ENCODE data around the gene RAPGEFL1. TPM values are rescaled to one million over a fixed set of nuclear protein-coding genes. Genes with fewer than 3 reads are reported as not detected.
A peak's percentile ranks its signal among the peaks of the same experiment; 100 is the strongest.

Gene RAPGEFL1
- total and polyA plus RNA-seq, 10 of the 15 experiments (the other 5 are each of a cell fraction or from before 2014, with no cell fraction given), result 0.13 to 3.2 (median 1.5) TPM

- TF ChIP-seq, protein P1, sequence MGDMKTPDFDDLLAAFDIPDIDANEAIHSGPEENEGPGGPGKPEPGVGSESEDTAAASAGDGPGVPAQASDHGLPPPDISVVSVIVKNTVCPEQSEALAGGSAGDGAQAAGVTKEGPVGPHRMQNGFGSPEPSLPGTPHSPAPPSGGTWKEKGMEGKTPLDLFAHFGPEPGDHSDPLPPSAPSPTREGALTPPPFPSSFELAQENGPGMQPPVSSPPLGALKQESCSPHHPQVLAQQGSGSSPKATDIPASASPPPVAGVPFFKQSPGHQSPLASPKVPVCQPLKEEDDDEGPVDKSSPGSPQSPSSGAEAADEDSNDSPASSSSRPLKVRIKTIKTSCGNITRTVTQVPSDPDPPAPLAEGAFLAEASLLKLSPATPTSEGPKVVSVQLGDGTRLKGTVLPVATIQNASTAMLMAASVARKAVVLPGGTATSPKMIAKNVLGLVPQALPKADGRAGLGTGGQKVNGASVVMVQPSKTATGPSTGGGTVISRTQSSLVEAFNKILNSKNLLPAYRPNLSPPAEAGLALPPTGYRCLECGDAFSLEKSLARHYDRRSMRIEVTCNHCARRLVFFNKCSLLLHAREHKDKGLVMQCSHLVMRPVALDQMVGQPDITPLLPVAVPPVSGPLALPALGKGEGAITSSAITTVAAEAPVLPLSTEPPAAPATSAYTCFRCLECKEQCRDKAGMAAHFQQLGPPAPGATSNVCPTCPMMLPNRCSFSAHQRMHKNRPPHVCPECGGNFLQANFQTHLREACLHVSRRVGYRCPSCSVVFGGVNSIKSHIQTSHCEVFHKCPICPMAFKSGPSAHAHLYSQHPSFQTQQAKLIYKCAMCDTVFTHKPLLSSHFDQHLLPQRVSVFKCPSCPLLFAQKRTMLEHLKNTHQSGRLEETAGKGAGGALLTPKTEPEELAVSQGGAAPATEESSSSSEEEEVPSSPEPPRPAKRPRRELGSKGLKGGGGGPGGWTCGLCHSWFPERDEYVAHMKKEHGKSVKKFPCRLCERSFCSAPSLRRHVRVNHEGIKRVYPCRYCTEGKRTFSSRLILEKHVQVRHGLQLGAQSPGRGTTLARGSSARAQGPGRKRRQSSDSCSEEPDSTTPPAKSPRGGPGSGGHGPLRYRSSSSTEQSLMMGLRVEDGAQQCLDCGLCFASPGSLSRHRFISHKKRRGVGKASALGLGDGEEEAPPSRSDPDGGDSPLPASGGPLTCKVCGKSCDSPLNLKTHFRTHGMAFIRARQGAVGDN (IDR thresholded peaks at IDR 0.05), result peak; percentile 49; the same call in 1 of the 2 replicates
- TF ChIP-seq IRF5 (IDR thresholded peaks at IDR 0.05; ENCODE audit: borderline replicate concordance) (no peak), ZNF274 (IDR thresholded peaks at IDR 0.05; ENCODE audit: insufficient read depth, insufficient read length) (no peak), SIX5 (IDR thresholded peaks at IDR 0.05; ENCODE audit: low read depth, low read length, severe bottlenecking) (no peak), MYC (IDR thresholded peaks at IDR 0.05; ENCODE audit: insufficient read depth, insufficient read length, insufficient replicate concordance, low read length, severe bottlenecking) (no peak), PAX8 (IDR thresholded peaks at IDR 0.05) (no peak), ASH2L (IDR thresholded peaks at IDR 0.05; ENCODE audit: borderline replicate concordance, low read depth) (no peak), ZZZ3 (IDR thresholded peaks at IDR 0.05; ENCODE audit: control insufficient read depth, insufficient read length, low read depth) (no peak), TARDBP (IDR thresholded peaks at IDR 0.05; ENCODE audit: borderline replicate concordance) (no peak), IKZF1 (conservative IDR thresholded peaks at IDR 0.05) (0 out of 2 replicates have a peak, but pooled peaks have one; percentile 28), EGR1 (IDR thresholded peaks at IDR 0.05; ENCODE audit: borderline replicate concordance in 1 of 2, low read depth in 2 of 2, low read length in 2 of 2) (peak in 1 of 2 experiments; percentile 93; a peak in 2 of 3 replicates), HDAC2 (IDR thresholded peaks at IDR 0.05) (no peak), SMAD1 (IDR thresholded peaks at IDR 0.05; ENCODE audit: low read depth, partially characterized antibody) (no peak), YBX1 (IDR thresholded peaks at IDR 0.05) (no peak), DPF2 (IDR thresholded peaks at IDR 0.05) (0 out of 2 replicates have a peak, but pooled peaks have one; percentile 41), FOXM1 (IDR thresholded peaks at IDR 0.05; ENCODE audit: low read depth, low read length) (no peak), SP1 (IDR thresholded peaks at IDR 0.05; ENCODE audit: low read depth, low read length) (no peak), HDAC6 (IDR thresholded peaks at IDR 0.05; ENCODE audit: unreplicated experiment) (no peak), BACH1 (IDR thresholded peaks at IDR 0.05; ENCODE audit: borderline replicate concordance) (peak; percentile 86), ZNF217 (IDR thresholded peaks at IDR 0.05) (no peak), TCF12 (IDR thresholded peaks at IDR 0.05; ENCODE audit: low read depth, low read length) (no peak), KDM1A (IDR thresholded peaks at IDR 0.05; ENCODE audit: borderline replicate concordance) (no peak), ESRRA (IDR thresholded peaks at IDR 0.05; ENCODE audit: low read length) (no peak), STAT3 (IDR thresholded peaks at IDR 0.05; ENCODE audit: low read depth, low read length) (no peak), USF2 (IDR thresholded peaks at IDR 0.05; ENCODE audit: borderline replicate concordance, low read depth, low read length) (no peak), NFXL1 (IDR thresholded peaks at IDR 0.05; ENCODE audit: borderline replicate concordance) (no peak)
- TF ChIP-seq, protein P2, sequence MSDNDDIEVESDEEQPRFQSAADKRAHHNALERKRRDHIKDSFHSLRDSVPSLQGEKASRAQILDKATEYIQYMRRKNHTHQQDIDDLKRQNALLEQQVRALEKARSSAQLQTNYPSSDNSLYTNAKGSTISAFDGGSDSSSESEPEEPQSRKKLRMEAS (IDR thresholded peaks at IDR 0.05; ENCODE audit: low read depth, low read length), result peak; percentile 64; the same call in 1 of the 2 replicates
Observed at GRCh38 chr17:40177275-40177874, at the start of gene RAPGEFL1 (continued).
